ENCODE measurements around the gene ZC3H10.
"Not testable (repeated sequence)": the region's sequence is repeated elsewhere in the genome, so short reads cannot be mapped to it uniquely, and the experiment has no call there.

ZC3H10 gene

GRCh38 chr12:56117778-56118687 is at the start of gene ZC3H10:
TSS of gene ZC3H10 (plus strand) at chr12:56118266. CDS start at chr12:56120563, 2,297 bp downstream.
- peak; percentile 50 for TF ChIP-seq CTCF (IDR thresholded peaks at IDR 0.05; ENCODE audit: low read depth, low read length)
- H3K4me3 ChIP-seq (replicated peaks in 1 of 2; ENCODE audit: low read depth in 2 of 2, low read length in 2 of 2): peak within 1 kb of the TSS; percentile 80 to 86
- peak; percentile 100 for DNase-seq (ENCODE audit: low read depth in 2 of 2)

- peak; percentile 27 to 52 for DNase-seq (ENCODE audit: low read depth in 2 of 2)
- H3K4me3 ChIP-seq (replicated peaks in 1 of 2; ENCODE audit: low read depth in 2 of 2, low read length in 2 of 2): no peak overlapping the region
- TF ChIP-seq CTCF (IDR thresholded peaks at IDR 0.05; ENCODE audit: low read depth, low read length): no peak
These were observed 46.4 kb upstream of the ZC3H10 start for GRCh38 chr12:56071648-56072047.

GRCh38 chr12:56074396-56074795 is 43.7 kb upstream of the ZC3H10 start:
- no peak overlapping the region for H3K4me3 ChIP-seq (replicated peaks in 1 of 2; ENCODE audit: low read depth in 2 of 2, low read length in 2 of 2)
- no peak for TF ChIP-seq CTCF (IDR thresholded peaks at IDR 0.05; ENCODE audit: low read depth, low read length)
- DNase-seq (ENCODE audit: low read depth in 2 of 2): no peak

- DNase-seq (ENCODE audit: low read depth in 2 of 2); H3K4me3 ChIP-seq (replicated peaks in 1 of 2; ENCODE audit: low read depth in 2 of 2, low read length in 2 of 2): not testable (repeated sequence)
These were observed 40.1 kb upstream of the ZC3H10 start for GRCh38 chr12:56077966-56078365.

GRCh38 chr12:56078427-56078826 is 39.6 kb upstream of the ZC3H10 start:
- no peak for TF ChIP-seq CTCF (IDR thresholded peaks at IDR 0.05; ENCODE audit: low read depth, low read length)
- no peak for DNase-seq (ENCODE audit: low read depth in 2 of 2)
- no peak overlapping the region for H3K4me3 ChIP-seq (replicated peaks in 1 of 2; ENCODE audit: low read depth in 2 of 2, low read length in 2 of 2)

GRCh38 chr12:56078931-56079722 is 38.9 kb upstream of the ZC3H10 start:
- peak; percentile 79 for TF ChIP-seq CTCF (IDR thresholded peaks at IDR 0.05; ENCODE audit: low read depth, low read length)
- peak overlapping the region; percentile 53 to 59 for H3K4me3 ChIP-seq (replicated peaks in 1 of 2; ENCODE audit: low read depth in 2 of 2, low read length in 2 of 2)
- DNase-seq (ENCODE audit: low read depth in 2 of 2): peak; percentile 87 to 88

All from cardiac fibroblast (primary cell).